ENCODE measurements around the gene TMEM121B.
A peak's percentile ranks its signal among the peaks of the same experiment; 100 is the strongest.

TMEM121B gene

DNA sequence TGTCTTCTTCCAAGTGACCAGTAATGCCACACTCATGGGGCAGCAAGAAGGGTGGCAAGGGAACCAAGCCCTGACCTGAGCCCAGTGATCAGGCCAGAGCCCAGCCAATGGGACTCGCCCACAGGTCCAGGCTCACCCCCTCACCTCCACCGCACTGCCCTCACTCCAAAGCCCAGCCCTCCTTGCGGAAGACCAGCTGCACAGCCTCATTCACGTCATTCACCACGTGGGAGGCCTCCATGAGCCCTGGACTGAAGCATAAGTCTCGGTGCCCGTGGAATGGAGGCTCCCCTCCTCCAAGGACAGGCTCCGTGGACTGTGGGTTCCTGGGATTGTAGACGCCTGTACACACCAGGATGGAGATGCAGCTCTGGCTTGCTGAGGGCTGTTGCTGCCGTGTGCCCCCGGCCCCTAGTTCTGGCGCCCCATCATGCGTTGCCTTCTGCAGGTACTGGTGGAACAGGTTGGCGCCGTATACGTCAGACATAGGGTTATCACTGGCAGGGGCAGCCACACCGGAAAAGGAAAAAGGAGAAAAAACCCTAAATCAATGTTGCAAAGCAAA is 16.8 kb upstream of the TMEM121B start:
- no peak for DNase-seq (ENCODE audit: low spot score)

DNA sequence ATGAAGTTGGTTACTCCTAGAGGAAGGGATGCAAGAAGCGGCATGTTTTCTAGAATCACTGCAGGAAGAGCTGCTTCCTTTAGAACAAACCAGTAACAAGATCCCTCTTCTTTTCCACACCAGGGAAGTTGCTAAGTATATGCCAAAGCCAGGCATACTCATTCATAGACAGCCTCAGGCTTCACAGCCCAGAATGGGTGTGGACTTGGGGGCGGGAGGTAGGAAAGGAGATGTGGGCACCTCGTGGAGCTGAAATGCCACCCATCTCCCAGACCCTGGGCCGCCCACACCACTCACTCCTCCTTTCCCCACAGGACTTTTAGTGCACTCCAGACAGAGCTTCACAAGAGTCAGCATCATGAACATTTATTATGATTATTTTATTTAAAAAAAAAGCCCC is 16.0 kb upstream of the TMEM121B start:
- no peak for DNase-seq (ENCODE audit: low spot score)

DNA sequence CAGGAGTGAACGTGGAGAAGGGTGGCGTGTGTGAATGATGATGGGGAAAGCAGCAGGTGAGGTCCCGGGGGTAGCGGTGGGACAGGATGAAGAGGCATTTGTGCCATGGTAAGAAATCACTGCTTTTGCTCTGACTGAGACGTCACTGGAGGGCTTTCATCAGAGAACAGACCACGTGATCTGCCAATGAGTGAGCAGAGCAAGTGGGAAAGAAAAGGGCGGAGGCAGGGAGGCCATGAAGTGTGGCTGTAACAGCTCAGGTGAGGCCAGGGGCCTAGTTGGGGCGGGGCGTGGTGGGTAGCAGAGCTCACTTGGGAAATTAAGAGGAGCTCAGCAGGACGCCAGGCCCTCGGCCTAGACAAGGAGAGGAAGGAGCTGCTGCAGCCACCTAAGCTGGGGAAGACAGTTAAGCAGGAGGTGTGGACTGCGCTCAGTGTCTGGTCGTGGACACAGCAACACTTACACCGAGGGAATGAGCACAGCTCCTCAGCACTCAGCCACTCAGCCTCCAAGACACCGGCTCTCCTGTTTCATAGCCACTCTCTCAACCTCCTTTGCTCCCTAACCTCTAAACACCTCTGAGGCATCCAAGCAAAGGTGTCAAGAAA is 14.1 kb upstream of the TMEM121B start:
- DNase-seq (ENCODE audit: low spot score): no peak

DNA sequence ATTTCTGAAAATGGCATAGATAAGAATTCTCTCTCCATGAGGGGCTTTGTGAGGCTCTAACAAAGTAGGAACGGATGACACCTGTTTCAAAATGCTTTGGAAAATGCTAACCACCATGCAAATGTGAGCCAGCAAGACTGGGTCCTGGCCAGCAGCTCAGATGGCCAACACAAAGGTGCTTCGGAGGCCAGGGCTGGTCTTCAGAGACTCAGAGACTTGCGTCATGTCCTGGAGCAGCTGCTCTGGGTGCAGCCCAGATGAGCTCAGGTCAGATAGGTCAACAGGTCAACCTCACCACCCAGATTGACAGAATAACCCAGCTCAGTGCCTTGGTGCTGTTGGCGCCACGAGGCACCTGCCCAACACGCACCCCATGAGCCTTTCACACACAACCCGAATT is 12.0 kb upstream of the TMEM121B start:
- no peak for DNase-seq (ENCODE audit: low spot score)

DNA sequence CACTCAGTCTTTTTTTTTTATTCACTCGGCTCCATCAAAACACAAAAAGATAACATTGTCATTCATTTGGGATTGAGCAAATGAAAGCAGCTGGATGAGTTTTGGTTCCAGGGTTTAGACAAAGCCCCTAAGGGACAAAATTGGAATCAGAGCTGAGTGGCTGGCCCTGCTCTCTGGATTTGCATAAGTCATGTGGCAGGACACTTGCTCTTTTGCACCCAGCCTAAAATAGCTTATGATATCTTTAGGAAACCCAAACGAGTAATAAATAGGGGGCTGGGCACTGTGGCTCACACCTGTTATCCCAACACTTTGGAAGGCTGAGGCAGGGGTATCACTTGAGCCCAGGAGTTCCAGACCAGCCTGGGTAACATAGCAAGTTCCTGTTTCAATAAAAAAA is 11.0 kb upstream of the TMEM121B start:
- no peak for DNase-seq (ENCODE audit: low spot score)

DNA sequence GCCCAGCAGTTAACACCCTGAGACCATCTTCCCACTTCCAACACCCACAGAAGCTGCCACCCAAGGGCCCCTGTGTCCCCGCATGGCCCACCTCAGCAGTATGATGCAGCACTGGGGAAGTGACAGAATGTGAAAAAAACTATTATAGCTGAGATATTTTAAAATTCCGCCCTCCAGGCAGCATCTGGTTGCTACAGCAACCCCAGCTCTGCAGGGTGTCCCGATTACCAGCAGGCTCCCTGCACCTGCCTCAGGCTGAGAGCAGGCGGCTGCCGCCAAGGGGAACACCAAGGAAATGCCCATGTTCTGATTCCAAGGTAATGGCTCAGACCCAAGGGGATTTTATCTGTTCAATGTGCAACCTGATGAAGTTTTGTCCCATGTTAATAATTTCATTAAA is 10.5 kb upstream of the TMEM121B start:
- no peak for DNase-seq (ENCODE audit: low spot score)

DNA sequence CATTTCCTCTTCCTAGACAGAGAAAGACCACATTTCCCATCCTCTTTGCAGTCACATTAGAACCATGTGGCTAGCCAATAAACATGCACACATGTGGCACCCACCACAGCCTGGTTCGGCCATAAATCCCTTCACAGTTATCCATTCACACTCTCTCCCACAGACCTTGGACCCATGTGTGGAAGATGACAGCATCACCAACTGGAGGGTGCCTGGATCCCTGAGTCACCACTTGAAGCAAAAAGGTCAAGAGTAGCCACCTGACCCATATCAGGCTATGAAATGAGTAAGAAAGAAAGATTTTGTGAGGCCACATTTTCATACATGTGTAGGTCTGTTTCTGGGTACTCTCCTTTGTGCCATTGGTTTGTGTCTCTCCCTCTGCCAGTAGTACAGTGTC is 9.0 kb upstream of the TMEM121B start:
- DNase-seq (ENCODE audit: low spot score): no peak

DNA sequence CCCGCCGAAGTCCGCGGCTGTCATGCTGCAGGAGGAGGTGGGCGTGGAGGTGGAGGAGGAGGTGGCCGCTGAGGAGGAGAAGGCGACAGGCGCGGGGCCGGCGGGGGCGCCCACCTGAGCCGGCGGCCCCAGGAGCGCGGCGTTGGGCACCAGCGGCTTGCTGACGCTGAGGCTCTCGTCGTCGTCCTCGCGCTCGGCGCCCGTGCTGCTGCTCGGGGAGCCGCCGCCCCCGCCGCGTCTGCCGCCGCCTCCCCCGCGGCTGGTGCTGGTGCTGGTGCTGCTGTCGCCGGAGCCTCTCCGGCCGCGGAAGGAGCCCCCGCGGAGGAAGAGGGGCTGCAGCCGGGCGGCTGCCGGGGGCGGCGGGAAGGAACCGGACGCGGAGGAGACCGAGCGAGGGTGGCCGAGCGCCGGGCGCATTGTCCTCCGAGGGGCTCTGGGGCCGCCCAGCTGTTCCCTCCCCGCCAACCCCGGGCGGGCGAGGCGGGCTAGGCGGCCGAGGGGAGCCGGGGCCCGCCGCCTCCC is 388 bp downstream of the TMEM121B start:
- peak; percentile 6 for DNase-seq (ENCODE audit: low spot score)

DNA sequence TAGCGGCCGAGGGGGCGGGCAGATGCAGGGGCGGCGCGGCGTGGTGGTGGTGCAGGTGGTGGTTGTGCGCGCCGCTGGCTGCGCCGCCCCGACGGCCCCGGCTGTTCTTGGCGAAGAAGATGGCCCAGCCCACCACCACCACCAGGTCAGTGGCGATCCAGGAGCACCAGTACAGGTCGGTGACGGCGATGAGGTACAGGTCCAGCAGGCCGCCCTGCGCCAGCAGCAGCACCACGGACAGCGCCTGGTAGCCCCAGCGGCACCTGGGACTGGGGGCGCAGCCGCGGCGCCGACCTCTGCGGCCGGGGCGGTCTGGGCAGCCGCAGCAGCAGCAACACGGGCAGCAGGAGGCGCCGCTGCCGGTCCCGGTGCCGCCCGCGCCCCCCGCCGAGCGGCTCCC is 879 bp downstream of the TMEM121B start:
- DNase-seq (ENCODE audit: low spot score): peak; percentile 29

DNA sequence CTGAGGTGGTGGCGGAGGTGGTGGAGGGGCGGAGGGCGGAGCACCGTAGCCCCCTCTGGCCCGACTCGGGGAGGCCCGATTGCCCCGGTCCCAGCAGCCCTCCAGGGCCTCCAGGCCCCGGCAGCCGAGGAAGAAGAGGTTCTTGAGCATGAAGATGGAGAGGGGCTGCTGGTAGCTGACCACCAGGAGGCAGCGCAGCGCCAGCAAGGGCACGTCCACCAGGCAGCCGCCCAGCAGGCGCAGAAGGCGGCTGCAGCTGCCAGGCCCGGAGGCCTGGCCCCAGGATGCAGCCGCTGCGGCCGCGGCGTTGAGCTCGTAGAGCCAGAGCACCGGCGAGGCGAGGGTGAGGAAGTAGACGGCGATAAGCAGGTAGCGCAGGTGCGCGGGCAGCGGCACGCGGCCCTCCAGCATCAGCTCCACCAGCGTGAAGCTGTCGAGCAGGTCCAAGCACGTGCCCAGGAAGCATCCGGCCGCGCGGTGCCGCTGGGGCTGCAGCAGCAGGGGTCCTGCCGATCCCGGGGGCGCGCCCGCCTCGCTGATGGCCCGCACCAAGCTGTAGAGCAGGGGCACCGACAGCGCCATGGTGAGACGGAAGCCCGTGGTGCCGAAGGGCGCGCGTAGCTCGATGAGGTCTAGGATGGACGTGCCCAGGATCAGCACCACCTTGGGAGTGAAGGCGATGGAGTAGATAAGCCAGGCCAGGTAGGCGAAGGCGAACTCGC is 1.5 kb downstream of the TMEM121B start:
- no peak for DNase-seq (ENCODE audit: low spot score)

DNA sequence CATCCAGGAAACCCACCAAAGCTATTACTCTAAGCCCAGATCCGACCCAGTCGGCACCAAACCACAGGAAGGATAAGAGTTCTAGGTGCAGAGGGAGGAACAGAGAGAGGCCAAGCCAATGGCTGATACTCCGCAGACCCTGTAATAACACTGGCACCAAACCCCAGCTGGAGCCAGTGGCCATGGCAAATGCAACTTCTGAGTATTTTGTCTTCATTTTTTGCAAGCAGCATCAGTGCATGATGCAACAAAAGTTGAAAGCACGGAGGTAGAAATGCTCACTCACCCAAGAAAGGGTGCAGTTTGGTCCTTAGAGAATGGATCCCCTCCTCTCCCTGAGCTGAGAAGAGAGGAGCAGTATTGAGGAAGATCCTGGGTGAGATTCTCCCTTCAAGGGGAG is 2.8 kb downstream of the TMEM121B start:
- no peak for DNase-seq (ENCODE audit: low spot score)

DNA sequence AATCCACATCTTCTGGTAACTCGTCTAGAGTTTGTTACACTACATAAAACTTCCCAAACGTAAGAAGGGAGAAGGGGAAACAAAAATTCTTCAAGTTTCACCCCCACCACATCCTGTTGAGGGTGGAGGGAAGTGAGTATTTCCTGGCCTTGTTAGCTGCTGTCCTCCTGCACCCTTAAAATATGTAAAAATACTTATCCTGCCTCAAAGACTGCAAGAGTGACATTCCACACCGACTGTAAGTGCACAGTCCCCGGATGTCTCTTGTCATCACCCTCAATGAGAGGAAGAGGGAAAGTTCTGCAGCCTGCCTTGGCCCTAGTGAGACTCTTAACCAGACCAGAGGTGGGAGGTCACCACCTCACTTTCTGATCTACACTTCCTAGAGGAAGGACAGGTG is 3.3 kb downstream of the TMEM121B start:
- no peak for DNase-seq (ENCODE audit: low spot score)

DNA sequence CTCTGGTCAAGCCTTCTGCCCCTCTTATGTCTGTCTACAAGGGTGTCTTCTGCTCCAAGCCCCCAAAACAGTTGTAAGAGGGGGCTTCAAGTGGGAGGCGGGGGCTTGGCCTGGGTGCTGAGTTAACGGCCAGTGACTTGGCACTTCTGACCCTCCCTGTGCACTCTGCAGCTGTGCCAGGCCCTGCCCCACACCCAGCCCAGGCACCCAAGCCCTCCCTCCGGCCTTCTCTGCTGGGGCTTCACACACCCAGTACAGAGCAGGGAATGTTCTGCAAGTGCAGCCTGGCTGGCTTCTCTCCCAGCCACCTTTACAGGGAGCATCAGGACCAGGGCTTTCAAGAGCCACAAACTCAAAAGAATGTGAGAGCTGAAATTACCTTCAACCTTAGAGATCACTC is 3.8 kb downstream of the TMEM121B start:
- no peak for DNase-seq (ENCODE audit: low spot score)

DNA sequence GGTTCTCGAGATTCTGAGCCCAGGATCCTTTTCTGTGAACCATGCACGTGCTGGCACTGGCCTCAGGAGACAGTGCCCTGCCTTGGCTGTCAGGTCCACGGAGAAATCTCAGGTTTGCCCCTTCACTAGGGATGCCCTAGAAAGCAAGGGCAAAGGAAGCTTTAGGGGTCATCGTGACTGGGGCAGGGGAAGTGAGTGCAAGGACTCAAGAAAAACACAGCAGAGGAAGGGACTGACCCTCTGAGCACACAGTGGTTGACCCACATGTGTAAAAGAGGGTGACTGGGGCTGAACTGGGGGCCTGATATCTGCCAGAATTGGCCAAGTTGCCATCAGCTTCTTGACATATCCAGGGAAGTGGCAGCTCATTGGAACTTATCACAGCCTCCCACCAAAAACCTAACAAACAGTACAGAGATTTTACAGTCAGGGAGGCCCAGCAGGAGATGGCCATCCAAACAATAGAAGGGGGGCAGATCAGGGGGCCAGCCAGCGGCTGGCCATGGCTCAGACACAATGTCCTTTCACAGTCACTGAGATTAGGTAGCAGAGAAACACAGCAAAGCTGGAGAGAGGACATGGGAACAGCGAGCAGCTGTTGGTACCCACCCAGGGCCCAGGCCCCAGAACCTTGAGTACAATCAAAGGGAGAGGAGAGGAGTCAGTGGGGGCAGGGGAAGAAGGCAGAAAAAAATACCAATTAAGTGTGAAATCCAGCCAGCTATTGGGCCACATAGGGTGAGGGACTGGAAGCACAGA is 4.4 kb downstream of the TMEM121B start:
- no peak for DNase-seq (ENCODE audit: low spot score)

DNA sequence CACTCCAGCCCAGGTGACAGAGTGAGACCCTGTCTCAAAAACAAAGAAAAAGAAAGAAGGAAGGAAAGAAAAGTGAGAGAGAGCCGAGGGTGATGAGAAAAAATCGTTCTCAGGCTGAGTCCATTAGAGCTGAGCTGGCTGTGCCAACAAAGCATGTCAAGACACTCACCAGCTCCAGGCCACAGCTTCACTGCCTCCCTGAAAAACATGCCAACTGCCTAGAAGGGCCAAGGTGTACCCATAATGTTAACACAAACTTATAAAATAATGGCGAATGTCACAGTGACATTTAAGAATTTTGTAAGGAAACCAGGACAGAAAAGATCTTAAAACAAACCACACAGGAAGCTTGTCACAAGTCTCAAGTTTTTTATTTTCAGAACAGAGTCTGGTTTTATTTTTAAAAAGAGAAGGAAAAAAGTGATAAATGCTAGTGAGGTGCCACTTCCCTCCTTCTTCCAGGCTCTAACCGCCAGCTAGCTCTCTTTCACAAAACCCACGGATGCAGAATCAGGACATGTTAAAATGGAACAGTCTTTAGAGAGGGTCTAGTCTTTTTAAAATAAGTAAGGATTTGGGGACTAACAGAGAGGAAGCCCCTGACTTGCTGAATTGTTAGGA is 5.1 kb downstream of the TMEM121B start:
- no peak for DNase-seq (ENCODE audit: low spot score)

DNA sequence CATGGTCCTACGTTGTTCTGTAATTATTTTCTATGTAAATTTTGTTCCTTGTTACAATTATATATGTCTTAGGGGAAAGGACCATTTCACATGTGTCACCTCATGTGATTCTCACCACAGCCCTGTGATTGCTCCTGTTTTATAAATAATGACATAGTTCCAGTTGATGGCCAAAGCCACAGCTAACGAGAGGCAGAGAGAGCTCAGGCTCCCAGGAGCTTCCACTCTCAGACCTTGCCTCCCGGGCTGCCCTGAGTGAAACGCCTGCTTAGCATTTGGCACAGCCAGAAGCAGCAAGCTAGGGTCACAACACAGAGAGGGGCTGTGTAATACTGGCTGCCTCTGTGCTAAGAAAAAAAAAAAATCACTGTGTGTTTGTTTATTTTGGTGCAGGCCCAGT is 5.9 kb downstream of the TMEM121B start:
- DNase-seq (ENCODE audit: low spot score): no peak

DNA sequence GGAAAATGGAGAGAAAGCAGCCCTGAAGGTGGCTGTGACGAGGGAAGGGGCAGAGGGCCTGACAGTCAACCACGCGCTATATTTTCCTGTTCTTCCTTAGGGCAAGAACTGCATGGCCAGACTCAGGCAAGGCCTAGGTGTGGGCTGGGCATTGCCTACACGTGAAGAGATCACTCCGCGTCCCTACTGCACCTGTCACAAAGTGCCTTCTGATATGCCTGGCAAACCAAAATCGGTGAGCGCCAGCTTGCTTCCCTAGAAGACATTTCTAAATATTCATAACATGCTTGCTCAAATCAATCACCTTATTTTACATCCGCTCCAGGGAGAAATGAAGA is 6.3 kb downstream of the TMEM121B start:
- no peak for DNase-seq (ENCODE audit: low spot score)

DNA sequence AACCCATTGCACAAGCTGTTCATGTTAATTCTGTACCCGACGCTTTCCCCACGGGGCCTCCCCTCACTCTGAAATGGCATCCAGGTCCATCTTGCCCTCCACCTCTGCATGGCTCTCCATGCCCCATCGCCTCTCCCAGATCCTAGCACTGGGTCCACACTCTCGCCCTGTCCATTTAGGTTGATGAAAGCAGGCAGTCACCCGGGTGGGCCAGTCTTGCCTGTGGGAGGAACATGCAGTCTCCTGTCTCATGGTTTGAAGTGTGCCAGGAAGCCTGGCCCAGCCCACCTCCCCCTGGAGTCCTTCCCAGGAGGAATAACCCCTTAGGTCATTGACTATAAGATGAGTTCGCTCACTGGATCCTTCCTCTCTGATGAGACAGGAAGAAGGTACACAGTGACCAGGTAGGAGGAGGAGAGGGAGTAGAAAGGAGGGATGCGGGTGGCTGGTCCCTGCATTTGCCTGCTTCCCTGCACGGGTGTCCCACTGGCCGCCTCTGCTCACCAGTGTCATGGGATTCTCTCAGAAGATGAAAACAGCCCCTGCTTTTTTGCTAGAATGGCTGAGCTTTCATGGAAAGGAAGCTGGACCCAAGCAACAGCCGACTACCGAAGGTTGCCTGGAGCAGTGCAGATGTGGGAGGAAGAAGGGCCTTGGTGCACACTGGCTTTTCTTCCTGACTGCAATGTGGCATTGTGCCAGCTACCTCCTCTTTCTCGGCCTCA is 6.8 kb downstream of the TMEM121B start:
- no peak for DNase-seq (ENCODE audit: low spot score)

DNA sequence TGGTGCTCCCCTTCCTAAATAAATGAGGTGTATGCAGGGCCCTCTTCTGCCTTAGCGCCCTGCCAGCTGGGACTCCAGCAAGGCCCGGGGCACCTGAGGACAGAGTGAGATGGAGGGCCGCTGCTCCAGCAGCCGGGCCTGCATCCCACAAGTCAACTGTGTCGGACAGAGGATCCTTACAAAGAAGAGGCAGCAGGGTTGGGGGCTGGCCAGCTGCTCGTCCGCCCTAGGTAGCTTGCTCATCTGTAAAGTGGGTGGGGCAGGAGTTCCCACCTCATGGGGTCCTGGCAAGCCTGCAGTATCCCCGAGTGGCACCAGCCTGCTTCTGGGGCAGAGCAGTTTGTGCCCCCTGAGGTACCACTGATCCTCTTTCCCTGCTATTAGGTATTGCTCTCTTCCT is 7.6 kb downstream of the TMEM121B start:
- no peak for DNase-seq (ENCODE audit: low spot score)

DNA sequence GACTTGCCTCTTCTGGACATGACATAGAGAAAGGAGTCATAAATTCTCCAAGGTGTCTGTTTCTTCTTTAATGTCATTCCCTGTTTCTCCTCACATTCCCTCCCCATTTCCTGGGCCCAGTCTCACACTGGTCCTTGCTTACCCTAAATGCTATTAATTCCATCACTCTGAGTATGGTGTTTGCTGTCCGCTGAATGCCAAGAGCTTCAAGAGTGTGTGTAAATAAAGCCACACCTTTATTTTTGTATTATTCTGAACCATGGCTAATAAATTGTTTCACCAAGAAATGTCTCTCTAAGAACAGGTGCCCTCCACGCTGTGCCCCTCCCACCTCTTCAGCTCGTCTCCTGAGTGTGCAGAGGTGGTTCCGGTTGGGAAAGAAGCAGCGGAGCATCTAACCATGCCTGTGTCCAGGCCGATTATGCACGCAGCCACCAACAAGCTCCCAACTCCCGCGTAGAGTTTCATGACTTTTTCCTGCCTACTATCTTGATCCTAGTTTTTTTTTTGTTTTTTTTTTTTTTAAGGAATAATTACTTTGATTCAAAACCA is 8.6 kb downstream of the TMEM121B start:
- DNase-seq (ENCODE audit: low spot score): no peak

DNA sequence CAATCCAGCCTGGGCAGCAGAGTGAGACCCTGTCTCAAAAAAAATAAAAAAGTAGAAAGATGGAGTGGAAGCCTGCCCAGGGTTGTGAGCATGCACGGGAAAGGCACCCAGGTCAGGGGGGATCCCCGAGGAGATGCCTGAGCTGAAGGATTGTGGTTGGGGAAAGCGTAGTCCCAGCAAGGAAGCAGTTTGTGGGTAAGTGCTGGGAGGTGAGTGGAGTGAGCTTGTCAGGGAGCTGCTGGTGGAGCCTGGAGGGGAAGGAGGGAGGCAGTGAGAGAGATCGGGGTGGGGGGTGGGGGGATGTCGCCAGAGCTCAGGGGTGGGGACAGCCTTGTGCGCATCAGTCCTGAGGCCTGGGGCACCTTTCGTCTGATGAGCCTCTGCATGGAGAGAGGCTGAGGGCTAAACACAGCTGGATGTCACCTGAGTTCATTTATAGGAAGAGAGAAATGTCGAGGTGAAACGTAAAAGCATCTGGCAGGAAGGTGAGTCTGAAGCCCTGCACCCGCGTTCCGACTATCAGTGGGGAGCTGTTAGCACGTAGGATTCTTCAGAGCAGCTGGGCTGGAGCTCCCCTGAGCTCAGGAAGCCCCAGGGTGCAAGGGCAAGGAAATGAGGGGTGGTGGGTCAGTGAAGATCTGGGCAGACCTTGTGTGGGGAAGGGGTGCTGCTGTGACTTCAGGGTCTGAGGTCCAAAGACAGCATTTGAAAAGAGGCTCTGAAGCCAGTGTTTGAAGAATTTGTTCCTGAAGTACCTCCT is 10.2 kb downstream of the TMEM121B start:
- DNase-seq (ENCODE audit: low spot score): no peak
